HG03108 (cell line): ENCODE results near the gene DPP10.

ENCODE experiments used
- ATAC-seq: cut with Tn5 transposase; IDR thresholded peaks from one replicate; pipeline ENCODE4 v1.9.1; 2021; ENCODE audit warnings: moderate library complexity; ENCODE audit not compliant: unreplicated experiment

DPP10 gene

DNA sequence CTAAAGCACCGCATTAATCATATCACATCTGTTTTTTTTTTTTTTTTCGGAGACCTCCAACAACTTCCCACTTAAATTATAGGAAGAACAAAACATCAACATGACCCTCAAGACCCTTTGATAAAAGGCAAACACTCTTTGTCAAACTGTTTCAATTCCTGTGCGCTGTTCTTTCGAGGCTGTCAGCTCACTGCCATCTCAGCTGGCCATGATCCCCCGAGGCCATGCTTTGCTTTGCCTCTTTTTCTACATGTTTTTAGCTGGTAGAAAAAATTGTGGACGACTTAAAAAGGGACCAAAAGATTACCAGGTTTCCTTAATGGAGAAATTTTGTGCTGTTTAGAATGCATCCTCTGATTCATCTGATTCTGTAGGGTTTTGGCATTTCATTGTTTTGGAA, 138.2 kb downstream of the DPP10 start:
- no peak for ATAC-seq

DNA sequence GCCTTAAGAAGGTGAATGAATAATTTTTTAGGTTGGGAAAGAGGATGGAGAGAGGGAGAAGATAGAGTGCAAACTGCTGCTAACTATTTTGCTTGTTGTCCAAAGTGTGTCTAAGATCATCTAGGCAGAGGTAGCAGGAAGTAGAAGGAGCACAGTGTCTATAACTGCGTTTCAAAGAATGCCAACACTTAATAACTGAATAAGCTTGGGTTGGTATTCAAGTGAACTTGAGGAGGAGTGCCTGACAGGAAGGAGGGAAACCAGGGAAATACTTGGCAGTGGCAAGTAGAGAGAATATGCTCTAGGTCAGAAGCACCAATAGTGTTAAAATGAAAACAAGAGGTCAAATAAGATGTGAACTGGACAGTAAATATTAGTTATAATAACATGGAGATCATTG, 155.9 kb downstream of the DPP10 start:
- ATAC-seq = no peak

- no peak for ATAC-seq
Observed at GRCh38 chr2:114609203-114609602, 166.8 kb downstream of the DPP10 start.

- ATAC-seq = no peak
Observed at GRCh38 chr2:114609801-114610200, 167.4 kb downstream of the DPP10 start.

DNA sequence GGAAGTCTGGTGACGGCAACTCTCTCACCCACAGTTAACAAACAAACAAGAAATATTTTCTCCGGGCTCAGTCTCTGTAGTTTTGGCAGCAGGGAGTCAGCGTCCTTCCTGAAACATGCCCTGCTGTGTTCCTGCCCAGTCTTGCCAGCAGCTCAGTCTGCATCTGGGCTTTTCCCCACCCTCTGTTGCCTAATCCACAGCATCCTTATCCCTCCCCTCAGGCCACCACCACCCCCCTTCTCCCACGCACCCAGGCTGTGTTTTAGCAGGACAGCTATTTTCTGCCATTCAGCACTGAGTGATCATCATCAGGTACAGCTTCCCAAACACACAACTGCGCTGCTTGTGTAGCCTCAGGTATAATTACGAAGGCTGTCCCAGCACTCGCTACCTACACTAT, 168.2 kb downstream of the DPP10 start:
- ATAC-seq = no peak

GRCh38 chr2:114614592-114614991, 172.2 kb downstream of the DPP10 start:
- ATAC-seq = no peak

GRCh38 chr2:114628481-114628880, 186.0 kb downstream of the DPP10 start:
- no peak for ATAC-seq

DNA sequence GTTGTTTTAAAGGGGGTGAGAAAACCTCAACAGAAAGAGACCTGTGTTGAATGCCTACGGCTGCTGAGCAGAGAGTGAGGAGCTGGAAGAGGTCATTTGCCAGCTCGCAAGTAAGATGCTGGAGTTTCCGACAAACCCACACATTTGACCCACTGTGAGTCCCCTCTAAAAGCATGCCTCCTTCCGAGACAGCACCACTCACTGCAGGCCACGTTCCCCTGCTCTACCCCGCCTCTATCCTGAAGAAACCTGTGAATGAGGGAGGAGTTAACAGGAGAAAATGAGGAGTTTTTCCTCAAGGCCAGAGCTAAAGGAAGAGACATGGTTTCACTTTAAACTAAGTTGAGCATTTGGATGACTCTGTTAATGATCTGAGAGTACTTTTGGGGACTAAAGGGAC, 188.7 kb downstream of the DPP10 start:
- ATAC-seq = no peak

DNA sequence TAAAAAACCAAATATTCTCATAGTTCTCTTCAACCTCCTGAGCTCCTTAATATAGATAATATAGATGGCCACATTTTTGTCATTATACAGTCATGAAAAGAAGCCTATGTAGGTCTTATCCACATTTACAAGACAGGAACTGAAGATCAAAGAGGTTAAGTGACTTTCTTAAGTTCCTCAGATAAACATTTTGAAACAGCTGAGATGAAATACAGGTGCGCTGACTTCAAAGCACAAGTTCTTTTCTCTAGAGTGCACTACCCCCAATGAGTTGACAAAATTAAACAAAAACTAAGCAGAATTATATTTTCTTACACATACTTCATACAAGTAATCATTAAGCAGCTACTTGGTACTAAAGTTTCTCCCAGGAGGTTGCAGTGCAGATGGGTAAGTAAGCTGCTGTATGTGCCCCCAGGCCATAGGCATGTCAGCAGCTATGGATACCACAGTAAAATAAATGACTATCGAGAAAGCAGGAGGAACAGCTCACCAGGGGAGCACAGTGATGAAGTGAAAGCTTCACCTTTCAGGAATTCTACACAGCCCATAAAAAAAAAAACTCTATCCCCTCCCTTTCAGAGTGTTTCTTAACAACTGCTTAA, 199.8 kb downstream of the DPP10 start:
- no peak for ATAC-seq

GRCh38 chr2:114642988-114643553, 200.6 kb downstream of the DPP10 start:
- no peak for ATAC-seq

GRCh38 chr2:114651933-114652332, 209.5 kb downstream of the DPP10 start:
- no peak for ATAC-seq

DNA sequence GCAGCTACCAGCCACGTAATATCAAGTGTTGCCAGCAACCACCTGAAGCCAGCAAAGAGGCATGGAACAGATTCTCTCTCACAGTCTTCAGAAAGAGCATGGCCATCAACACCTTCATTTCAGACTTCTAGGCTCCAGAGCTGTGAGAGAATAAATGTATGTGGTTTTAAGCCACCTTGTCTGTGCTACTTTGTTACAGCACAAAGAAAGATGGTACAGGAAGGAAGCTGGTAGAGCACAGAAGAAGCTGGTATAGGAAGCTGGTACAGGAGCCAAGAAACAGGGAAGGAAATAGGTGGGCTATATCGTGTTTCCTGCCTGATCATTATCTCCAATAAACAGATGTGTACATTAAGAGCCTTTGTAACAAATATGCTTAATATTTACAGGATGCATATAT, 217.4 kb downstream of the DPP10 start:
- no peak for ATAC-seq

DNA sequence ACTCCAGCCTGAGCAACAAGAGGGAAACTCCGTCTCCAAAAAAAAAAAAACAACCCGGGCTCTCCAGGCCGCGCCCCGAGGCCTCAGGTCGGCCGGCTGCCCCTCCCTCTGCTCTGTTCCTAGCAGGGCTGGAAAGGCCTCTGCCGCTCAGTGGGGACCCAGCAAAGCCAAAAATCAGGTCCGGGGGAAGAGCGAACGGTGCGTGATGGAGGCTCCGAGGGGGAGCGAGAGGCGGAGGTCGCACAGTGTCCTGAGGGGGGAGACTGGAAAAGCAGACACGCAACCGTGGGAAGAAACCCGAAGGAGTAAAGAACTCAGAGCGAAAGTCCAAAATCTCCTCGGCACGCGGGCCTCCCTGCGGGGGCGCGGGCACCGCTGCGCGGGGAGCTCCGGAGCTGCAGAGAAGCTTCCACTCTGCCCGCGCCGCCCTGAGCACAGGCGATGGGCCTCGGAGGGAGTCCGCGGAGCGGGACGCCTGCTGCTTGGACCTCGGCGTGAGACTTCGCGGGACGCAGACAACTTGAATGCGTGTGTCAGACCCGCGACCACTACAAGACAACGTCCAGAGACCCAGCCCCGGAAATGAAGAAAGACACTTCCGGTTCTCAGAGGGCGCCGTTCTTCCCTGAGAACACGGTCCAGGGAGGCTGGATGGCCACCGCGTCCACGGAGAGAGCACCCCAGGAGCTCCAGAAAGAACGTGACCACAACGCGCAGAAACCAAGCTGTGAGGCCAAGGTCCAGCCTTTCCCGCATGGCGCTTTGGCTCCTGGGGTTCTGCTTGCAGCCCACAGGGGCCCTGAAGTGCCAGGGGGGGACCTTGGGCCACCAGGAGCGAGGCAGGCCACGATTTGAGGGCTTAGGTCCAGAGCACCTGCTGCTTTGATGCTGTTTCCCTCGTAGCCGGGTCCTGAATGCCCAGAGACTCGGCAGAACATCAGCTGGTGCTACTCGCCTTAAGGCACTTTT, 219.8 kb downstream of the DPP10 start:
- no peak for ATAC-seq

DNA sequence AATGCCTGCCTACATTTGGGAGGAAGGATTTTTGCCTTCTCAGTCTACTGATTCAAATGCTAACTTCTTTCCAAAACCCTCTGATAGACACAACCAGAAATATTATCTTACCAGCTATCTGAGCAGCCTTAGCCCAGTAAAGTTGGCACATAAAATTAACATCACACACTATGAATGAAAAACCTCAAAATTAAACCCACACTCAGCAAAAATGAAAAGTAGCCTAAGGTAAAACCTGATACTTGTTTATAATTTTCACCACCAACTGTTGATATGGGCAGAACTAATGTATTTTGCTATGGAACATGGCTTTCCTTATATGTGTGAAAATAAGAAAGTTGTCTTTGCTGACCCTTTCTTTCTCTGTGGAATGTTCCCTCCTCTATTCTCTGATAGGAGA, 226.0 kb downstream of the DPP10 start:
- ATAC-seq = no peak

DNA sequence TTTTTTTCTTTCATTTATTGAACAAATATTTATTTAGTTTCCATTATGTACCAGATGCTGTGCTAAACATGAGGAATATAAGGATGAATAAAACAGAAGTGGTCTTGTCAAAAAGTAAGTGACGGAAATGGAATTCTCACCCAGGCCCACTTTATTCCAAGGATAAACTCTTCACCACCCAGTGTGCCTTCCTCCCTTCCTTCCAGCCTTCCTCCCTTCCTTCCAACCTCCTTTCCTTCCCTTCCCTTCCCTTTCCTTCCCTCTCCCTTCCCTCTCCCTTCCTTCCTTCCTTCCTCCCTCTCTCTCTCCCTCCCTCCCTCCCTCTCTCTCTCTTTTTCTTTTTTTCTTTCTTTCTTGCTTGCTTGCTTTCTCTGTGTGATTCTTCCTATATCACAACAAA, 240.8 kb downstream of the DPP10 start:
- no peak for ATAC-seq

DNA sequence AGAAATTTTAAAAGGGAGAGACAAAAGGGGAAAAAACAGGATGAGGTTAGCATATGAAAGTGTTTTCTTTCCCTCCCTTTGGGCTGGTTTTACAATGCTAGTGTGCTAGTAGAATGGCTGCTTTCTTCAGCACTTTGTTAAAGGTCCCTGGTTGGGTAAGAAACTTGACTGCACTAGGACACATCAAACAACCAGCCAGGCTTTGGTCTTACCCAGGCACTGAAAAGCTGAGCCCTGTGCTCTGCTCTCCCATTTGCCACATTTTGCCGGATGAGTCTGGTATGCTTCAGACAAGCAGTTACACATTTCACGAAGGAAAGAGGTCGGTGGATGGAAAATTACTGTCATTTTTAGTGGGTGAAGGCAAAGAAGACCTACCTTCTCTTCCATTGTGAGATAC, 242.0 kb downstream of the DPP10 start:
- ATAC-seq = no peak

DNA sequence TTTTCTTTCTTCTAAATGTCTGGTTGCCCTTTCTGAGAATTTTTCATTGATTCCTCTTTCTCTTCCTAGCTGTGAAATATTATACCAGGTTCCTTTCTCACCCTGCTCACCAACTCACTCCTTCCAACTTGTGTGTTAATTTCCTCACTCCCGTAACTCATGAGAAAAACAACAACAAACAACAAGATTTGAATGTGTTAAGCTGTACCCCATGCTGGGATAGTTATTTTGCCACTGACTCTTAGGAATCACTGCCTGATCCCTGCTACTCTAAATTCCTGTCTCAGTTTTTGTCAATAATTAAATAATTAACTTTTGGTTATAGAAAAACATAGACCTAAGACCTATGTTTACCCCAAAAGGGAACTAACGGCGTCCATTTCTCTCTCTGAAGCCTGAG, 242.7 kb downstream of the DPP10 start:
- ATAC-seq = no peak

GRCh38 chr2:114688241-114688640, 245.8 kb downstream of the DPP10 start:
- ATAC-seq = no peak

DNA sequence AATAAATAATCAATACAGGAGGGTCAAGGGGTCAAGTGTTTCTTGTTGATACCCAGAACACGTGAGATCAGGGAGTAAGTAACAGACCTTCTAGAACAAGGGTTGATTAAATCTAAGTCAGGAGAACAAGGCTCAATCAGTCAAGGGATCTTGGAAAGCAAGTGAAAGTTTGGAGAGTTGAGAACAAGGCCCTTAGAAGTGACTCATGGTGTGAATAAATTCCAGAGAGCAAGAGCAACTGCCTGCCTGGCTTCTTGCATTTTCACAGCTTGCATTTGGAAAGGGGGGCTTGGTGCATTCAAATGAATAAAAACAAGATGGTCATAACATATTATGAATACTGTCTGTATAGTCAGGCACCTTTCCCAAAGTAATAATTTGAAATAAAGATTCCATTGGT, 256.1 kb downstream of the DPP10 start:
- ATAC-seq = no peak

DNA sequence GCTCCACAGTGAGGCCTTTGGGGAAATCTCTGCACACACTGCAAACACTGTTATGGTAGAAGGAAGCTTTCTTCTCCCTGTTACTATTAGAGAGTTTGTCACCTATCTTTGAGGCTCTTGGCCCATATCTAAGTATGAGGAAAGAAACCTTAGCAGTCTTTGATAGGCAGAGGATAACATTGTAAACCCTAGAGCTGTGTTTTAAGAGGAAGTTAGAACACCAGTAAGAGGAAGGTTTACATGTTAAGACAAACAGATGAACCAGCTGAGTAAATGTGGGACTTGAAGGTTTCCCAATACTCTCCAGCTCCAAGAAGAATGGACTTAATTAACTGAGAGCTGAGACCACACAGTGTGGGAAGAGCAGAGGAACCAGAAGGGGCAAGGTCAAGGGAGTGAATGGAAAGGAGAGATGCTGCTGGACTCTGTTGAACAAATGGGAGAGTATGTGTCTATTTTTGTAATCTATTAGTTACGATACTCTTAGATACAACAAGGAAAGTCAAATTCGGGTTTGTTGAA, 257.0 kb downstream of the DPP10 start:
- no peak for ATAC-seq

GRCh38 chr2:114700440-114700839, 258.0 kb downstream of the DPP10 start:
- ATAC-seq = no peak
